Measurements from ENCODE around the gene SCFD2.

DNA sequence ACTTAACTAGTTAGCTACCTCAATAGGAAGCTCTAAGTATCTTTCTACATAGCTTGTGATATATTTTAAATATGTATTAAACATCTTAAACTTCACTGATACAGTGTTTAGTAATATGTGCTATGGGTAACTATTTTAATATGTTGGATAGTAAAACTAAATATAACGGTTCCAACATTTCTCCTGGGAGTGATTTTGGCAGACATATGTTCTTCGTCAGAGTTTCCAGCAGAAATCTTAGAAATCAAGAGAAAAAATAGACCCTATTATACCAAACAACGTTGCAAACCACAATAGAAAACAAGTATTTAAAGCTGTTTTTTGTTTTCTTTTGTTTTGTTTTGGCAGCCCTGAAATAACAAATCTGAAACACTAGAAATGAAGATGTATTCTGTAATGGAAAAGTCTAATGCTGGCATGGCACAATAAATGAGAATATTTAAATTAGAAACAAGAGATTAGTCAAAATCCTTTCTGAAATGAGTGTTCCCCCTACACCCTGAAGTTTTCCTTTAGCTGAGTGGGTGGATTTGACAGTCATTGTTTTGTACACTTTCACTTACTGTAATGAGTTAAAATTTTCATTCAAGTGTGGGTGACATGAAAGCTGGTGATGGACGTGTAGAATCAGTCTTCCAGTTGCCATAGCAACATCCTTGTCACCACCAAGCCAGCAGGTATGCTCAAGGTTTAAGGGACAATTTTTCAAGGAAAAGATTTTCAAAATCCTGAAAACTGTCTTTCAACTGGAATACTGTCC is 233.5 kb downstream of the SCFD2 start:
- TF ChIP-seq, protein P1, sequence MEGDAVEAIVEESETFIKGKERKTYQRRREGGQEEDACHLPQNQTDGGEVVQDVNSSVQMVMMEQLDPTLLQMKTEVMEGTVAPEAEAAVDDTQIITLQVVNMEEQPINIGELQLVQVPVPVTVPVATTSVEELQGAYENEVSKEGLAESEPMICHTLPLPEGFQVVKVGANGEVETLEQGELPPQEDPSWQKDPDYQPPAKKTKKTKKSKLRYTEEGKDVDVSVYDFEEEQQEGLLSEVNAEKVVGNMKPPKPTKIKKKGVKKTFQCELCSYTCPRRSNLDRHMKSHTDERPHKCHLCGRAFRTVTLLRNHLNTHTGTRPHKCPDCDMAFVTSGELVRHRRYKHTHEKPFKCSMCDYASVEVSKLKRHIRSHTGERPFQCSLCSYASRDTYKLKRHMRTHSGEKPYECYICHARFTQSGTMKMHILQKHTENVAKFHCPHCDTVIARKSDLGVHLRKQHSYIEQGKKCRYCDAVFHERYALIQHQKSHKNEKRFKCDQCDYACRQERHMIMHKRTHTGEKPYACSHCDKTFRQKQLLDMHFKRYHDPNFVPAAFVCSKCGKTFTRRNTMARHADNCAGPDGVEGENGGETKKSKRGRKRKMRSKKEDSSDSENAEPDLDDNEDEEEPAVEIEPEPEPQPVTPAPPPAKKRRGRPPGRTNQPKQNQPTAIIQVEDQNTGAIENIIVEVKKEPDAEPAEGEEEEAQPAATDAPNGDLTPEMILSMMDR (IDR thresholded peaks at IDR 0.05) = no peak
- TF ChIP-seq POLR2A (IDR thresholded peaks at IDR 0.05) (no peak), POLR2AphosphoS5 (IDR thresholded peaks at IDR 0.05) (no peak)
